Measurements from ENCODE around the gene SMAP2.
A peak's percentile ranks its signal among the peaks of the same experiment; 100 is the strongest.

Gene SMAP2

DNA sequence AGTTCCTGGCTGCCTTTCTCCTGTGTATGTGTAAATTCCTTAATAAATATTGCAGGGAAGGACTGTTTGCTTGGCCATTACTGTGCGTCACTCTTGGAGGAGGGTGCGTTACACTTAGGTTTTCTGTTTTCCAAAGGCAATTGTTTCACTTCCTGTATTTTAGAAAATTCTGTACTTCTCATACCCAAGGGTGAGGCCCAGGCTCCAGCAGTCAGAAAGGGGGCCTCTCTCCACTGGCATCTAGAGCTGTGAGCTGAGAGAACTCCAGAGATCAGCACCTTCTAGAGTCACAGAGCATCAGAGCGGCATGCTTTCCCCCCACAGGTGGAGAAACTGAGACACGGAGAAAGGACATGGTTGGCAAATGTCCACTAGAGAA is 49.7 kb downstream of the SMAP2 start:
- no peak for DNase-seq

DNA sequence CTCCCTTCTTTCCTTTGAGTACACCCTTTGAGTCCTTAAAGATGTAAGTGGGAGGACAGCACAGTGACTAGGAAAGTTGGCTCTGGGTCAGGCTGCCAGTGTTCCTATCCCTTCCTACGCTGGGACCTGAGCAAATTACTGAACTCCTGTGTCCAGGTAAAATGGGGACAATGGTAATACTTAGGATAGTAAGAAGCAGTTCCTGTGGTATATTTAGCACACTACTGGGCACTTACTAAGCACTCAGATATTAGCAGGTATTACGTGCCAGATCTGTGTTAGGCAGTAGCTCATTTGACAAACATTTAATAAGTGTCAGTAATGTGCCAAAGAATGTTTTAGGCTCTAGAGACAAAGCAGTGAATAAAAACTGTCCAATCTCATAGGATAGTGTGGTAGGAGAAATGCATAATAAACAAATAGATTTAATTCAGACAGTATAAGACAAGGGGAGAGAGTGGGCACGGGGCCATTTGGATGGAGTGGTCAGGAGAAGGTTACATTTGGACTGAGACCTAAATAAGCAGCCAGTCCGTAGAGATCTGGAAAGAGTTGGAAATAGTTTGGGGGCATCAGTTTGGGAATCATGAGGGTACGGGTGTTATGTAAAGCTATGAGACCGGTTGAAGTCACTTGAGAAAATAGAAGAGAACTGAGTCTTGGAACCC is 50.6 kb downstream of the SMAP2 start:
- DNase-seq = no peak

DNA sequence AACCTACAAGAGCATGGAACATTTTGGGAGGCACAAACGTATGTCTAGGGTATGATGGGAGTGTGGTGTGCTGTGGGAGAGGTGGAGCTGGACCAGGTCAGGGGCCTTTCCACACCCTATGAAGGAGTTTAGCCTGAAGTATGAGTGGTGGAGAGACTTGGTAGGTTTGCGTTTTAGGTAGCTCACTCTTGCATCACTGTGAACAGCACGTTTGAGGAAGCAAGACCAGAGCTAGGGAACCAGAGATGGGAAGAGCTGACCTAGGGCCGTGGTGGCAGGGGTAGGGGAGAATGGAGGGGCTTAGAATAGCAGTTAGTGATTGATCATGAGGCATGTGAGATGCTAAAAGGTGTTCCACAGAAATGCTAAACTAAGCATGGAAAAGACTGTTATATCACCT is 51.7 kb downstream of the SMAP2 start:
- no peak for DNase-seq

- DNase-seq = no peak
Observed at GRCh38 chr1:40431385-40431784, 57.9 kb downstream of the SMAP2 start.

GRCh38 chr1:40432644-40433390 is 59.3 kb downstream of the SMAP2 start:
- DNase-seq = no peak

- DNase-seq = no peak
Observed at GRCh38 chr1:40435471-40435870, 61.9 kb downstream of the SMAP2 start.

GRCh38 chr1:40435876-40436275 is 62.3 kb downstream of the SMAP2 start:
- DNase-seq = no peak

DNA sequence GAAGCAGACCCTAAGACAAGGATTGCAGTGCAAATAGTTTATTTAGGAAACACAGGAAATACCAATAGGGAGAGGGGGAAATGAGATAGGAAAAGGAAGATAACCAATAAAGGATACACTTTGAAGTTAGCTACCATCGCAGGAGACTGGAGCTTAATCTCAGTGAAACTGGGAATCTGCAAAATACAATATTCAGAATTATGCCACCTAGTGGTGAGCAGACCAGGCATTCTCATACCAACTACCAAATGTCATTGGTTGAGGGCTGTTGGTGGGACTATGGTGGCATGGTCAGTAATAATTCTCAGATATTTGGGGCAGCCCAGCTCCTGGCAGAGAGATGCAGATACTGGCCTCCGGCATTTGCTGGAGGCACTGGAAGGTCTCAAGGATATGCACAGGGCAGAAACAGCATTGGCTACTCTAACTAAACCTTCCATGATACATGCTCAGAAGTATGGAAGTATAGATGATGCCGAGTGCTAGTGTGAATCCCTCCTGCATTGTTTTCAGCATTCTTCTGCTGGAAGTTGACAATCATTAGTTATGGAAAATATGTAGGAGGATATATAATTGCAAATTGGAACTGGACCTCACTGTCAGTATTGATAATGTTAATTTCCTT is 65.0 kb downstream of the SMAP2 start:
- DNase-seq = peak; percentile 16 to 22

DNA sequence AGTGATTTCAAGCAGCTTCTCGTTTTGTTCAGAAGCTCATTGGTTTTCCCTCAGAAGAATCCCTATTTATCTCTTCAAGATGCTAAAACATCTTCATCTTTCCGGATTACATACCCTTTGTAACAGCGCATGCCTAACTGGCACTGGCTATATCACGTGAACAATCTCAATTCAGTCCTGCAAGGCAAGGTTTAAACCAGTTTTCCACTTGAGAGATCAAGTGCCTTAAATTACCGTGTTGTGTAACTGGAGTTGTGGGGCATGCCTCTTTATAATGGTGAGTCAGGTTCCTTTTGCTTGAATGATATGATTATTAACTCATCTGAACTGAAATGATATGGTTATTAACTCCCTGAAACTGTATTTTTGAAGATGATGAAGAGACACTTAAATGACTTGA is 65.7 kb downstream of the SMAP2 start:
- DNase-seq = no peak

- DNase-seq = peak; percentile 78 to 82
Observed at GRCh38 chr1:40449684-40450494, 76.4 kb downstream of the SMAP2 start, which contains the start of gene ZFP69B. ZFP69B (plus strand) TSS chr1:40450476; CDS start chr1:40450962, 486 bp downstream.

- no peak for DNase-seq
Observed at GRCh38 chr1:40450495-40451237, 77.1 kb downstream of the SMAP2 start.

GRCh38 chr1:40451238-40451585 is 77.7 kb downstream of the SMAP2 start:
- no peak for DNase-seq

DNA sequence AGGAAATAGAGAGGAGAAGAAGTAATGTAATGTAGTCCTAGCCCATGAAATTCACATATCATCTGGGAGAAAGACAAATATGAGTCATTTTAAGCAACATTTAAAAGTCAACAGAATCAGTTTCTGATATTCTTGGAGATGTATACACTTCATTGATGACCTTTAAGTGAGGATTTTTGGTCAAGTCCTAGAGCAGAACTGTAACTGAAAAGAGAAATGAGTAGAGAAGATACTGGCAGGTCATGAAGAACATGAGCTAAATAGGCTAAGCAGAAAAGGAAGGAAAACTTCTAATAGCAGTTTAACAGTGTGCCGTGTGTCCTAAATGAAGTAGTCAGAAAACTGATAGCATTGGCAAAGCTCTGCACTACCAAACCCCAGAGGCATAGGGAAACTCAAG is 81.3 kb downstream of the SMAP2 start:
- no peak for DNase-seq

GRCh38 chr1:40462956-40463590 is 89.5 kb downstream of the SMAP2 start:
- DNase-seq = no peak

GRCh38 chr1:40469327-40469726 is 95.8 kb downstream of the SMAP2 start:
- DNase-seq = no peak
